ENCODE measurements around the gene SCMH1.
"Not testable (repeated sequence)": the region's sequence is repeated elsewhere in the genome, so short reads cannot be mapped to it uniquely, and the experiment has no call there.

SCMH1 gene

GRCh38 chr1:41152622-41153044 lies 89.5 kb downstream of the SCMH1 start:
- no peak for TF ChIP-seq CTCF (IDR thresholded peaks at IDR 0.05; ENCODE audit: extremely low read depth, missing control alignments)

GRCh38 chr1:41151846-41152245 lies 90.3 kb downstream of the SCMH1 start:
- TF ChIP-seq CTCF (IDR thresholded peaks at IDR 0.05; ENCODE audit: extremely low read depth, missing control alignments): no peak

More at GRCh38 chr1:41152622-41153044, 89.5 kb downstream of the SCMH1 start:
- DNase-seq (ENCODE audit: low spot score): no peak

GRCh38 chr1:41149570-41149969 lies 92.5 kb downstream of the SCMH1 start:
- no peak for DNase-seq (ENCODE audit: low spot score)
- TF ChIP-seq CTCF (IDR thresholded peaks at IDR 0.05; ENCODE audit: extremely low read depth, missing control alignments): no peak

More at GRCh38 chr1:41151846-41152245, 90.3 kb downstream of the SCMH1 start:
- no peak for DNase-seq (ENCODE audit: low spot score)

GRCh38 chr1:41144285-41144684 lies 97.8 kb downstream of the SCMH1 start:
- no peak for TF ChIP-seq CTCF (IDR thresholded peaks at IDR 0.05; ENCODE audit: extremely low read depth, missing control alignments)

GRCh38 chr1:41138549-41138948 lies 103.6 kb downstream of the SCMH1 start:
- TF ChIP-seq CTCF (IDR thresholded peaks at IDR 0.05; ENCODE audit: extremely low read depth, missing control alignments): no peak
- no peak for DNase-seq (ENCODE audit: low spot score)

More at GRCh38 chr1:41144285-41144684, 97.8 kb downstream of the SCMH1 start:
- DNase-seq (ENCODE audit: low spot score): no peak

- DNase-seq (ENCODE audit: low spot score): no peak
- no peak for TF ChIP-seq CTCF (IDR thresholded peaks at IDR 0.05; ENCODE audit: extremely low read depth, missing control alignments)
Observed at GRCh38 chr1:41135196-41135947, 106.7 kb downstream of the SCMH1 start.

- not testable (repeated sequence) for DNase-seq (ENCODE audit: low spot score)
Observed at GRCh38 chr1:41134325-41134724, 107.8 kb downstream of the SCMH1 start.
